OCI-LY7 (cell line): Measurements from ENCODE around the gene ADCY7. TPM values are rescaled to one million over a fixed set of nuclear protein-coding genes. Genes with fewer than 3 reads are reported as not detected.

Source experiments
- BruUV-seq: library from RNA; stranded (reverse); fragments of 400-500 nt; replicated peaks from 2 replicates; lab custom pipeline; 2021; lab: Mats Ljungman, UMichigan
- CTCF ChIA-PET: fragments of 300-600 bp; sonication (Branson Sonifier 250); formaldehyde crosslinking; loops from one replicate; lab custom pipeline; 2022; ENCODE audit warnings: antibody characterized with exemption; ENCODE audit not compliant: unreplicated experiment; lab: Charles Lee
- POLR2A ChIA-PET: fragments of 300-600 bp; sonication (Branson Sonifier 250); formaldehyde crosslinking; loops from one replicate; lab custom pipeline; 2022; ENCODE audit warnings: antibody characterized with exemption; lab: Charles Lee
- DNase-seq: peaks from one replicate; pipeline ENCODE4 v3.0.0-alpha.2; 2015; ENCODE audit warnings: low spot score
- H2AFZ ChIP-seq: fragments of 200-600 bp; sonication (generic), shearing (Covaris generic); 2 replicates; pipeline ENCODE4 v1.6.1; 2014; ENCODE audit warnings: mild to moderate bottlenecking, antibody characterized with exemption, low read length, moderate library complexity
- H3K27ac ChIP-seq: fragments of 200-600 bp; sonication (generic); 2 replicates; pipeline ENCODE4 v1.5.1; 2014; ENCODE audit warnings: mixed run types, low read depth, mild to moderate bottlenecking, moderate library complexity, low read length, inconsistent platforms; ENCODE audit not compliant: poor library complexity, severe bottlenecking
- H3K36me3 ChIP-seq: fragments of 200-600 bp; sonication (generic); 2 replicates; pipeline ENCODE4 v1.6.1; 2014; ENCODE audit warnings: mild to moderate bottlenecking, antibody characterized with exemption, low read length, moderate library complexity, mixed read lengths; ENCODE audit not compliant: insufficient read depth
- H3K4me1 ChIP-seq: fragments of 200-600 bp; sonication (generic); 2 replicates; pipeline ENCODE4 v1.5.1; 2014; ENCODE audit warnings: mild to moderate bottlenecking, low read length; ENCODE audit not compliant: insufficient read depth, poor library complexity, severe bottlenecking
- H3K4me2 ChIP-seq: fragments of 200-600 bp; sonication (generic); 2 replicates; pipeline ENCODE4 v1.6.1; 2014; ENCODE audit warnings: mild to moderate bottlenecking, low read length
- H3K4me3 ChIP-seq: fragments of 200-600 bp; sonication (generic); 2 replicates; pipeline ENCODE4 v1.5.1; 2014; ENCODE audit warnings: mild to moderate bottlenecking, low read depth, low read length; ENCODE audit not compliant: poor library complexity, severe bottlenecking
- H3K79me2 ChIP-seq: fragments of 200-600 bp; sonication (generic); 2 replicates; pipeline ENCODE4 v1.6.1; 2016; ENCODE audit warnings: low read depth, mild to moderate bottlenecking, low read length, moderate library complexity, mixed read lengths; ENCODE audit not compliant: insufficient read depth
- H3K9me2 ChIP-seq: fragments of 200-600 bp; sonication (generic); 2 replicates; pipeline ENCODE4 v1.6.1; 2016; ENCODE audit warnings: mild to moderate bottlenecking, low read length, mixed read lengths; ENCODE audit not compliant: insufficient read depth
- H3K9me3 ChIP-seq: fragments of 200-600 bp; sonication (generic); 2 replicates; pipeline ENCODE4 v1.6.1; 2014; ENCODE audit warnings: mild to moderate bottlenecking, mixed run types, low read length, mixed read lengths
- H4K20me1 ChIP-seq: fragments of 200-600 bp; sonication (generic); 2 replicates; pipeline ENCODE4 v1.6.1; 2014; ENCODE audit warnings: mild to moderate bottlenecking, antibody characterized with exemption, low read length, moderate library complexity, mixed read lengths; ENCODE audit not compliant: insufficient read depth
- EZH2phosphoT487 ChIP-seq: fragments of 200-600 bp; sonication (generic); IDR thresholded peaks from 2 replicates; pipeline ENCODE4 v1.6.1; 2018; ENCODE audit warnings: low read depth, borderline replicate concordance, mild to moderate bottlenecking, mixed run types, antibody characterized with exemption, low read length, moderate library complexity, mixed read lengths
- intact Hi-C: fragments of 100-400 bp; cut with micrococcal nuclease; formaldehyde crosslinking; loops from one replicate; pipeline ENCODE4 v1.10.0; 2022; ENCODE audit not compliant: unreplicated experiment
- total RNA-seq, 2 experiments: library from RNA; depleted of rRNA in 1 of 2; stranded (reverse); fragments of >200 nt in 1 of 2; shearing (Covaris generic) in 1 of 2; gene quantifications; 2 replicates each; pipeline ENCODE4 v1.2.3, GENCODE V29; 2014 to 2022
- TF ChIP-seq, protein P1 (sequence below): fragments of 200-600 bp; sonication (generic); conservative IDR thresholded peaks from 2 replicates; pipeline ENCODE4 v1.5.1; 2014; ENCODE audit warnings: mild to moderate bottlenecking, antibody characterized with exemption, low read length, moderate library complexity, mixed read lengths

ADCY7 gene
- total RNA-seq, 2 experiments from 2014 or later, result 49.9 to 77.7 TPM

DNA sequence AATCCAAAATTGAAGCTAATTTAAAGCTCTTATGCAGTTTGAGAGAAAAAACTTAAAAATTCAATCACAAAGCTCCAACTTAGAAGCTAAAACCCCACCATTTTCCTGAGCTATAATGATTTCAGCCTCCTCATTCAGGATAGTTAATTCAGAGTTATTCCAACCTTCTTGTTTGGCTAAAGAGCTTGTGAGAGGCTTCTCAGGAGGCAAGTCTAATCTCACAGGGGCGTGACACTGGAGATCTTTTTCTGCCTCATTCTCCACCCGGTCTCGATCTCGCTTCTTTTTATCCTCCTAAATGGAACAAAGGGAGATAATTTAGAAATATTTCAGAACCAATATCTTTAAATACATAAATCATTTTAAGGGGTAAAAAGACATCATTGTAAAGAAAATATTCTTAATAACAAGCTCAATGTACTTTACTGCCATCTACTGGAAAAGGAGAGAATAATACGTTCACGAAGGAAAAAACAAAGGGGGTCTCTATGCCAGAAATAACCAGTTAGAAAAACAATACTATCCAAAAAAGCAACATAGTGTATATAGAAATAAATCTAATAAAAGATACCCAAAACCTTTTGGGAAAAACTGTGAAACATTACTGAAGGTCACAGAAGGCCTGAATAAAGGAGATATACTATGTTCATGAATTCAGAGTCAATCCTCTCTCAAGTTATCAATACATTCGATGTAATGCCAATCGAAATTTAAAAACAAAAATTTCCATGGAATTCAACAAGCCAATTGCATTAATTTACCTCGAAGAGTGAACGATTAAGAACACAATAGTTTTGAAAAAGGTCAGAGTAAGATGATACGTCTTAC lies 88.5 kb downstream of the ADCY7 start:
- POLR2A ChIA-PET, result interaction anchor here (0.5 to 1.1 kb wide), 4 partner anchors 9 to 179 kb away, joined by 3 to 4 read pairs (median 3); no protein-coding TSS in a partner anchor
- Histone ChIP-seq H4K20me1 (peaks cover 9% of the 10 kb centered on the region), H3K4me1 (no peaks in the 10 kb centered on the region), H3K79me2 (peaks cover 32% of the 10 kb centered on the region; the same call in 1 of the 2 replicates), H3K36me3 (peaks cover 96% of the 10 kb centered on the region), H3K4me2 (no peak overlapping the region), H3K9me3 (no peaks in the 10 kb centered on the region), H3K9me2 (no peaks in the 10 kb centered on the region), H3K27ac (no peak overlapping the region), H2AFZ (no peak overlapping the region), H3K4me3 (no peak overlapping the region)
- no TSS peak for BruUV-seq
- CTCF ChIA-PET, result no interaction called here
- TF ChIP-seq EZH2phosphoT487, result no peak
- TF ChIP-seq, protein P1, sequence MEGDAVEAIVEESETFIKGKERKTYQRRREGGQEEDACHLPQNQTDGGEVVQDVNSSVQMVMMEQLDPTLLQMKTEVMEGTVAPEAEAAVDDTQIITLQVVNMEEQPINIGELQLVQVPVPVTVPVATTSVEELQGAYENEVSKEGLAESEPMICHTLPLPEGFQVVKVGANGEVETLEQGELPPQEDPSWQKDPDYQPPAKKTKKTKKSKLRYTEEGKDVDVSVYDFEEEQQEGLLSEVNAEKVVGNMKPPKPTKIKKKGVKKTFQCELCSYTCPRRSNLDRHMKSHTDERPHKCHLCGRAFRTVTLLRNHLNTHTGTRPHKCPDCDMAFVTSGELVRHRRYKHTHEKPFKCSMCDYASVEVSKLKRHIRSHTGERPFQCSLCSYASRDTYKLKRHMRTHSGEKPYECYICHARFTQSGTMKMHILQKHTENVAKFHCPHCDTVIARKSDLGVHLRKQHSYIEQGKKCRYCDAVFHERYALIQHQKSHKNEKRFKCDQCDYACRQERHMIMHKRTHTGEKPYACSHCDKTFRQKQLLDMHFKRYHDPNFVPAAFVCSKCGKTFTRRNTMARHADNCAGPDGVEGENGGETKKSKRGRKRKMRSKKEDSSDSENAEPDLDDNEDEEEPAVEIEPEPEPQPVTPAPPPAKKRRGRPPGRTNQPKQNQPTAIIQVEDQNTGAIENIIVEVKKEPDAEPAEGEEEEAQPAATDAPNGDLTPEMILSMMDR, result peak; percentile 94
- peak; percentile 56 for DNase-seq
- intact Hi-C loops, result loop anchor here (1.0 to 5.0 kb wide), 2 partner anchors 90 to 143 kb away; no protein-coding TSS in a partner anchor

DNA sequence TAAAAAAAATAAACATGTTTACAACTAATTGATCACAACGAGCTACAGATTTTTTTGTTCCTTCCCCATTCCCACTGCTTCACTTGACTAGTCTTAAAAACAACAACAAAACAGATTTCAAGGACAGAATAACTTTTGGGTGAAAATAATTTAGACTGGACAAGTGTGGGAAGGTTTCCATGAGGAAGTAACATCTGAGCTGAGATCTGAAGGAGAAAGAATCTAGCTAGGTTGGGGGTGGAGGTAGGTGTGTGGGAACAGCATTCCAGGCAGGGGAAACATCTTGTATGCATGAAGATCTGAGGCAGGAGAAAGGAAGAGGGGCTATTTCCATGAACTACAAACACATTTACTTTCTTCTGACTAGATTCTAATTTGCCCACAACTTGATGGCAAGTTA lies 93.3 kb downstream of the ADCY7 start:
- peaks cover 19% of the 10 kb centered on the region for H4K20me1 ChIP-seq
- H3K4me1 ChIP-seq, result no peaks in the 10 kb centered on the region
- DNase-seq, result no peak
- intact Hi-C loops, result loop anchor here (10.0 kb wide), 1 partner anchor 295 kb away; the partner anchor contains the start of gene HEATR3
- TF ChIP-seq EZH2phosphoT487, result no peak
- TF ChIP-seq, protein P1, result no peak
- ChIA-PET POLR2A (interaction anchor here (0.6 to 1.4 kb wide), 4 partner anchors 20 to 104 kb away, joined by 3 read pairs; no protein-coding TSS in a partner anchor), CTCF (interaction anchor here (1.0 kb wide), 1 partner anchor 447 kb away, joined by 3 read pairs; no protein-coding TSS in a partner anchor)
- no peak overlapping the region for H3K27ac ChIP-seq
- H2AFZ ChIP-seq, result no peak overlapping the region
- no peak overlapping the region for H3K4me3 ChIP-seq
- H3K36me3 ChIP-seq, result peaks cover 97% of the 10 kb centered on the region
- H3K9me3 ChIP-seq, result no peaks in the 10 kb centered on the region
- peaks cover 62% of the 10 kb centered on the region; the same call in 1 of the 2 replicates for H3K79me2 ChIP-seq
- no TSS peak for BruUV-seq
- H3K9me2 ChIP-seq, result no peaks in the 10 kb centered on the region
- no peak overlapping the region for H3K4me2 ChIP-seq
